OCI-LY3 (cell line): ENCODE measurements around the gene NLE1.
"Not testable (repeated sequence)": the region's sequence is repeated elsewhere in the genome, so short reads cannot be mapped to it uniquely, and the experiment has no call there.

Experiments used
- H2AFZ ChIP-seq: fragments of 200-600, 300-600 bp; shearing (Covaris generic); 2 replicates; pipeline ENCODE4 v1.6.0; 2014; ENCODE audit warnings: antibody characterized with exemption, low read depth, low read length
- H3K27ac ChIP-seq: fragments of 200-600, 300-600 bp; sonication (generic); 2 replicates; pipeline ENCODE4 v1.5.1; 2014; ENCODE audit warnings: mild to moderate bottlenecking, low read length, moderate library complexity, mixed read lengths
- H3K27me3 ChIP-seq: fragments of 200-600, 300-600 bp; sonication (generic); 2 replicates; pipeline ENCODE4 v1.6.1; 2014; ENCODE audit warnings: low read depth, low read length, mixed read lengths
- H3K36me3 ChIP-seq: fragments of 200-600, 300-600 bp; sonication (generic); replicated peaks from 2 replicates; pipeline ENCODE3; 2014; ENCODE audit warnings: low read depth, low read length, mixed read lengths
- H3K4me1 ChIP-seq: fragments of 300-600, 200-600 bp; sonication (generic); 2 replicates; pipeline ENCODE4 v1.6.1; 2014; ENCODE audit warnings: low read length, mixed read lengths
- H3K4me2 ChIP-seq: fragments of 200-600, 300-600 bp; sonication (generic); 2 replicates; pipeline ENCODE4 v1.6.1; 2014; ENCODE audit warnings: low read length, mixed read lengths
- H3K4me3 ChIP-seq: fragments of 300-600, 200-600 bp; sonication (generic); 2 replicates; pipeline ENCODE4 v1.5.1; 2014; ENCODE audit warnings: antibody characterized with exemption, mild to moderate bottlenecking, low read length, moderate library complexity
- H3K79me2 ChIP-seq: fragments of 300-600, 200-600 bp; shearing (Covaris generic); 2 replicates; pipeline ENCODE4 v1.6.1; 2014; ENCODE audit warnings: mild to moderate bottlenecking, low read length, mixed read lengths
- H3K9ac ChIP-seq: fragments of 300-600, 200-600 bp; shearing (Covaris generic); 2 replicates; pipeline ENCODE4 v1.6.0; 2014; ENCODE audit warnings: mild to moderate bottlenecking, low read length, moderate library complexity
- H3K9me3 ChIP-seq: fragments of 200-600, 300-600 bp; shearing (Covaris generic); 2 replicates; pipeline ENCODE4 v1.6.1; 2014; ENCODE audit warnings: low read length, mixed read lengths; ENCODE audit not compliant: insufficient read depth
- H4K20me1 ChIP-seq: fragments of 200-600, 300-600 bp; sonication (generic); 2 replicates; pipeline ENCODE4 v1.6.1; 2016; ENCODE audit warnings: low read length, mixed read lengths; ENCODE audit not compliant: insufficient read depth
- EZH2phosphoT487 ChIP-seq: fragments of 200-600 bp; shearing (Covaris generic); IDR thresholded peaks from 2 replicates; pipeline ENCODE4 v1.6.1; 2018; ENCODE audit warnings: antibody characterized with exemption, mixed run types, low read depth
- TF ChIP-seq, protein P1 (sequence below): fragments of 200-600, 300-600 bp; sonication (generic); IDR thresholded peaks from 2 replicates; pipeline ENCODE4 v1.5.1; 2014; ENCODE audit warnings: antibody characterized with exemption, low read length, low read depth

NLE1 gene

GRCh38 chr17:35176897-35177296 lies 34.8 kb upstream of the NLE1 start:
- TF ChIP-seq EZH2phosphoT487, result no peak
- TF ChIP-seq, protein P1, sequence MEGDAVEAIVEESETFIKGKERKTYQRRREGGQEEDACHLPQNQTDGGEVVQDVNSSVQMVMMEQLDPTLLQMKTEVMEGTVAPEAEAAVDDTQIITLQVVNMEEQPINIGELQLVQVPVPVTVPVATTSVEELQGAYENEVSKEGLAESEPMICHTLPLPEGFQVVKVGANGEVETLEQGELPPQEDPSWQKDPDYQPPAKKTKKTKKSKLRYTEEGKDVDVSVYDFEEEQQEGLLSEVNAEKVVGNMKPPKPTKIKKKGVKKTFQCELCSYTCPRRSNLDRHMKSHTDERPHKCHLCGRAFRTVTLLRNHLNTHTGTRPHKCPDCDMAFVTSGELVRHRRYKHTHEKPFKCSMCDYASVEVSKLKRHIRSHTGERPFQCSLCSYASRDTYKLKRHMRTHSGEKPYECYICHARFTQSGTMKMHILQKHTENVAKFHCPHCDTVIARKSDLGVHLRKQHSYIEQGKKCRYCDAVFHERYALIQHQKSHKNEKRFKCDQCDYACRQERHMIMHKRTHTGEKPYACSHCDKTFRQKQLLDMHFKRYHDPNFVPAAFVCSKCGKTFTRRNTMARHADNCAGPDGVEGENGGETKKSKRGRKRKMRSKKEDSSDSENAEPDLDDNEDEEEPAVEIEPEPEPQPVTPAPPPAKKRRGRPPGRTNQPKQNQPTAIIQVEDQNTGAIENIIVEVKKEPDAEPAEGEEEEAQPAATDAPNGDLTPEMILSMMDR, result no peak
- H3K4me2 ChIP-seq, result no peak overlapping the region
- H3K4me3 ChIP-seq, result no peak overlapping the region
- H2AFZ ChIP-seq, result no peak overlapping the region
- no peaks in the 10 kb centered on the region for H4K20me1 ChIP-seq
- H3K4me1 ChIP-seq, result no peaks in the 10 kb centered on the region
- H3K36me3 ChIP-seq, result no peaks in the 10 kb centered on the region
- no peaks in the 10 kb centered on the region for H3K9me3 ChIP-seq
- H3K9ac ChIP-seq, result no peak overlapping the region
- no peaks in the 10 kb centered on the region for H3K27me3 ChIP-seq
- no peaks in the 10 kb centered on the region for H3K79me2 ChIP-seq
- H3K27ac ChIP-seq, result no peak overlapping the region

DNA sequence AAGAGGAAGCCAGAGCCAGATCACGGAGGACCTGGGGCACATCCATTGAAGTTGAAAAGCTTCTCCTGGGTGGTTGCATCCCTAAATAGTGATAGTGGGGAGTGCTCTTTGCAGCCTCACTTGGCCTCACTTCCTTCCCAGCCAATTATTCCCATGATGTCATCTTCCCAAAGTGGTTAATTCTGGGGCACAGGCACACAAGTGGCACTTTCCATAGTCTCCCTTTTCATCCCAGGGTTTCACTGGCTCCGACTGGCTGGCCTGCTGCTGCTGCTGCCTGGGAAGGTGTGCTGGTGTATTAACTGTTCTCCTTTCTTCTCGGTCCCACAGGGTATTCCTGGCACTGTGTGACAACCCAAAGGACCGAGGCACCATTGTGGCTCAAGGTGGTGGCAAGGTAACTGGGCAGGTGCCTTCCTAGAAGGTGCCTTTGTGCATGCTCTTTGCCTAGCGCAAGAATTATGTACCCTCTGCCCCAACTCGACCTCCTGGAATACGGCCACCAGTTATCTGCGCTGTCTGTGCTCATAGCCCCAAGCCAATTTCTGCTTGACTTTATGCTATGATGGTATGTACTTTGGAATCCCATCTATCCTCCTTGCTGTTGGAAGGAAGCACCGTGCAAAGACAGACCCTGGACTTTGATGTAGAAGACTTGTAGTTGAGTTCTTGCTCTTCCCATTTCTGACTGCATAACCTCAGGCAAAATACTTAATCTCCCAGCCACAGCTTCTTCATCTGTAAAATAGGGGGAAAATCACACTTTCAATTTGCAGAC lies 33.7 kb upstream of the NLE1 start:
- H3K4me1 ChIP-seq, result no peaks in the 10 kb centered on the region
- H3K4me2 ChIP-seq, result no peak overlapping the region
- H3K79me2 ChIP-seq, result no peaks in the 10 kb centered on the region
- H3K9ac ChIP-seq, result no peak overlapping the region
- no peak for TF ChIP-seq EZH2phosphoT487
- TF ChIP-seq, protein P1, result no peak
- H3K27ac ChIP-seq, result no peak overlapping the region
- H3K4me3 ChIP-seq, result no peak overlapping the region
- H4K20me1 ChIP-seq, result no peaks in the 10 kb centered on the region
- no peaks in the 10 kb centered on the region for H3K27me3 ChIP-seq
- no peak overlapping the region for H2AFZ ChIP-seq
- H3K36me3 ChIP-seq, result no peaks in the 10 kb centered on the region
- no peaks in the 10 kb centered on the region for H3K9me3 ChIP-seq

DNA sequence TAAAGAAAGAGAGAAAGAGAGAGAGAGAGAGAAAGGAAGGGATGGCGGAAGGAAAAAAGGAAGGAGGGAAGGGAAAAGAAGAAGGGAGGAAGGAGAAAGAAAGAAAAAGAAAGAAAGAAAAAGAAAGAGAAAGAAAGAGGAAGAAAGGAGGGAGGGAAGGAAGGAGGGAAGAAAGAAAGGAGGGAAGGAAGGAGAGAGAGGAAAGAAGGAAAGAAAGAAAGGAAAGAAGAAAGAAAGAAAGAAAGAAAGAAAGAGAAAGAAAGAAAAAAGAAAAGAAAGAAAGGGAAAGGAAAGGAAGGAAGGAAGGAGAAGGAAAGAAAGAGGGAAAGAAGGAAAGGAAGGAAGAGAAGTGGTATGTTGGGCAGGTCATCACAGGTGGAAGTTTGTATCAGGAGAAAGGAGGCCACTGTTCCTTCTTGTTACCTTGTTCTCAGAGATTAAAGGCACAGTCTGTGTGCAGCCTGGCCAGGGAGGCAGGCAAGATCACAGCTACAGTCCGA lies 32.8 kb upstream of the NLE1 start:
- Histone ChIP-seq H3K4me3 (no peak overlapping the region), H3K27ac (no peak overlapping the region), H3K36me3 (no peaks in the 10 kb centered on the region), H2AFZ (no peak overlapping the region), H3K9me3 (no peaks in the 10 kb centered on the region), H4K20me1 (no peaks in the 10 kb centered on the region), H3K9ac (no peak overlapping the region), H3K4me1 (no peaks in the 10 kb centered on the region), H3K27me3 (no peaks in the 10 kb centered on the region), H3K4me2 (no peak overlapping the region), H3K79me2 (no peaks in the 10 kb centered on the region)
- TF ChIP-seq, protein P1, result no peak
- no peak for TF ChIP-seq EZH2phosphoT487

- not testable (repeated sequence) for H3K4me3 ChIP-seq, H3K27ac ChIP-seq, H4K20me1 ChIP-seq, H3K36me3 ChIP-seq, H3K79me2 ChIP-seq, H3K4me2 ChIP-seq, H3K27me3 ChIP-seq, H2AFZ ChIP-seq, H3K9ac ChIP-seq, H3K9me3 ChIP-seq, H3K4me1 ChIP-seq
Measured at GRCh38 chr17:35172321-35172720, 30.2 kb upstream of the NLE1 start.
